ENCODE data around the gene NCKAP1. TPM values are rescaled to one million over a fixed set of nuclear protein-coding genes. Genes with fewer than 3 reads are reported as not detected.

NCKAP1 gene
- total RNA-seq, 1 experiment from 2014 or later: 173 TPM

DNA sequence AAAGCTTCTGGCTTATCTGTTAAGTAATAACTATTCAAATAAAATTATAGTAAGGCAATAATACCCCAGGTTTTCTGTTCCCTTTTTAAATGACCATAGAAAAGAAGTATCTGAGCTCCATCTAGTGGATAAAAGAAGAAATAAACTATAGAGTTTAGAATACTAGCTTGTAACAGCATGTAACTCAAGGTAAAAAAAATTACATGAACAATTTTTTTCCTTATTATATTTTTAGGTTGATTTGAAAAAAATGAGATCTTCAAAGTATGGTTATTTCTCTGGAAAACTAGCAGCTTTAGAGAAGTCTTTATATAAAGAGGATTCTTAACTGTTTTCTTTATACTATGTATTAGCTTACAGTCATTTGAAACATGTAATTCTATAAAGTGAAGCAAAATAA is 58.1 kb downstream of the NCKAP1 start (continued):
- TF ChIP-seq, protein P1, sequence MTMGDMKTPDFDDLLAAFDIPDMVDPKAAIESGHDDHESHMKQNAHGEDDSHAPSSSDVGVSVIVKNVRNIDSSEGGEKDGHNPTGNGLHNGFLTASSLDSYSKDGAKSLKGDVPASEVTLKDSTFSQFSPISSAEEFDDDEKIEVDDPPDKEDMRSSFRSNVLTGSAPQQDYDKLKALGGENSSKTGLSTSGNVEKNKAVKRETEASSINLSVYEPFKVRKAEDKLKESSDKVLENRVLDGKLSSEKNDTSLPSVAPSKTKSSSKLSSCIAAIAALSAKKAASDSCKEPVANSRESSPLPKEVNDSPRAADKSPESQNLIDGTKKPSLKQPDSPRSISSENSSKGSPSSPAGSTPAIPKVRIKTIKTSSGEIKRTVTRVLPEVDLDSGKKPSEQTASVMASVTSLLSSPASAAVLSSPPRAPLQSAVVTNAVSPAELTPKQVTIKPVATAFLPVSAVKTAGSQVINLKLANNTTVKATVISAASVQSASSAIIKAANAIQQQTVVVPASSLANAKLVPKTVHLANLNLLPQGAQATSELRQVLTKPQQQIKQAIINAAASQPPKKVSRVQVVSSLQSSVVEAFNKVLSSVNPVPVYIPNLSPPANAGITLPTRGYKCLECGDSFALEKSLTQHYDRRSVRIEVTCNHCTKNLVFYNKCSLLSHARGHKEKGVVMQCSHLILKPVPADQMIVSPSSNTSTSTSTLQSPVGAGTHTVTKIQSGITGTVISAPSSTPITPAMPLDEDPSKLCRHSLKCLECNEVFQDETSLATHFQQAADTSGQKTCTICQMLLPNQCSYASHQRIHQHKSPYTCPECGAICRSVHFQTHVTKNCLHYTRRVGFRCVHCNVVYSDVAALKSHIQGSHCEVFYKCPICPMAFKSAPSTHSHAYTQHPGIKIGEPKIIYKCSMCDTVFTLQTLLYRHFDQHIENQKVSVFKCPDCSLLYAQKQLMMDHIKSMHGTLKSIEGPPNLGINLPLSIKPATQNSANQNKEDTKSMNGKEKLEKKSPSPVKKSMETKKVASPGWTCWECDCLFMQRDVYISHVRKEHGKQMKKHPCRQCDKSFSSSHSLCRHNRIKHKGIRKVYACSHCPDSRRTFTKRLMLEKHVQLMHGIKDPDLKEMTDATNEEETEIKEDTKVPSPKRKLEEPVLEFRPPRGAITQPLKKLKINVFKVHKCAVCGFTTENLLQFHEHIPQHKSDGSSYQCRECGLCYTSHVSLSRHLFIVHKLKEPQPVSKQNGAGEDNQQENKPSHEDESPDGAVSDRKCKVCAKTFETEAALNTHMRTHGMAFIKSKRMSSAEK (CRISPR knock-in tag; IDR thresholded peaks at IDR 0.05; ENCODE audit: borderline replicate concordance): no peak
- TF ChIP-seq HMGA2 (CRISPR knock-in tag; IDR thresholded peaks at IDR 0.05): no peak
- TF ChIP-seq, protein P2, sequence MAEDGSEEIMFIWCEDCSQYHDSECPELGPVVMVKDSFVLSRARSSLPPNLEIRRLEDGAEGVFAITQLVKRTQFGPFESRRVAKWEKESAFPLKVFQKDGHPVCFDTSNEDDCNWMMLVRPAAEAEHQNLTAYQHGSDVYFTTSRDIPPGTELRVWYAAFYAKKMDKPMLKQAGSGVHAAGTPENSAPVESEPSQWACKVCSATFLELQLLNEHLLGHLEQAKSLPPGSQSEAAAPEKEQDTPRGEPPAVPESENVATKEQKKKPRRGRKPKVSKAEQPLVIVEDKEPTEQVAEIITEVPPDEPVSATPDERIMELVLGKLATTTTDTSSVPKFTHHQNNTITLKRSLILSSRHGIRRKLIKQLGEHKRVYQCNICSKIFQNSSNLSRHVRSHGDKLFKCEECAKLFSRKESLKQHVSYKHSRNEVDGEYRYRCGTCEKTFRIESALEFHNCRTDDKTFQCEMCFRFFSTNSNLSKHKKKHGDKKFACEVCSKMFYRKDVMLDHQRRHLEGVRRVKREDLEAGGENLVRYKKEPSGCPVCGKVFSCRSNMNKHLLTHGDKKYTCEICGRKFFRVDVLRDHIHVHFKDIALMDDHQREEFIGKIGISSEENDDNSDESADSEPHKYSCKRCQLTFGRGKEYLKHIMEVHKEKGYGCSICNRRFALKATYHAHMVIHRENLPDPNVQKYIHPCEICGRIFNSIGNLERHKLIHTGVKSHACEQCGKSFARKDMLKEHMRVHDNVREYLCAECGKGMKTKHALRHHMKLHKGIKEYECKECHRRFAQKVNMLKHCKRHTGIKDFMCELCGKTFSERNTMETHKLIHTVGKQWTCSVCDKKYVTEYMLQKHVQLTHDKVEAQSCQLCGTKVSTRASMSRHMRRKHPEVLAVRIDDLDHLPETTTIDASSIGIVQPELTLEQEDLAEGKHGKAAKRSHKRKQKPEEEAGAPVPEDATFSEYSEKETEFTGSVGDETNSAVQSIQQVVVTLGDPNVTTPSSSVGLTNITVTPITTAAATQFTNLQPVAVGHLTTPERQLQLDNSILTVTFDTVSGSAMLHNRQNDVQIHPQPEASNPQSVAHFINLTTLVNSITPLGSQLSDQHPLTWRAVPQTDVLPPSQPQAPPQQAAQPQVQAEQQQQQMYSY (CRISPR knock-in tag; IDR thresholded peaks at IDR 0.05): no peak
- TF ChIP-seq ATF1 (CRISPR knock-in tag; IDR thresholded peaks at IDR 0.05): no peak
- TF ChIP-seq ELF4 (CRISPR knock-in tag; IDR thresholded peaks at IDR 0.05; ENCODE audit: low read depth): no peak
- TF ChIP-seq FOXJ3 (CRISPR knock-in tag; IDR thresholded peaks at IDR 0.05; ENCODE audit: borderline replicate concordance): no peak
- TF ChIP-seq TCF7 (CRISPR knock-in tag; IDR thresholded peaks at IDR 0.05; ENCODE audit: low read depth): no peak
- TF ChIP-seq ZNF219 (CRISPR knock-in tag; IDR thresholded peaks at IDR 0.05; ENCODE audit: borderline replicate concordance): no peak
- TF ChIP-seq CBFB (CRISPR knock-in tag; IDR thresholded peaks at IDR 0.05; ENCODE audit: low read depth): no peak
- no peak for TF ChIP-seq KAT7 (CRISPR knock-in tag; IDR thresholded peaks at IDR 0.05; ENCODE audit: borderline replicate concordance)
- TF ChIP-seq, protein P3, sequence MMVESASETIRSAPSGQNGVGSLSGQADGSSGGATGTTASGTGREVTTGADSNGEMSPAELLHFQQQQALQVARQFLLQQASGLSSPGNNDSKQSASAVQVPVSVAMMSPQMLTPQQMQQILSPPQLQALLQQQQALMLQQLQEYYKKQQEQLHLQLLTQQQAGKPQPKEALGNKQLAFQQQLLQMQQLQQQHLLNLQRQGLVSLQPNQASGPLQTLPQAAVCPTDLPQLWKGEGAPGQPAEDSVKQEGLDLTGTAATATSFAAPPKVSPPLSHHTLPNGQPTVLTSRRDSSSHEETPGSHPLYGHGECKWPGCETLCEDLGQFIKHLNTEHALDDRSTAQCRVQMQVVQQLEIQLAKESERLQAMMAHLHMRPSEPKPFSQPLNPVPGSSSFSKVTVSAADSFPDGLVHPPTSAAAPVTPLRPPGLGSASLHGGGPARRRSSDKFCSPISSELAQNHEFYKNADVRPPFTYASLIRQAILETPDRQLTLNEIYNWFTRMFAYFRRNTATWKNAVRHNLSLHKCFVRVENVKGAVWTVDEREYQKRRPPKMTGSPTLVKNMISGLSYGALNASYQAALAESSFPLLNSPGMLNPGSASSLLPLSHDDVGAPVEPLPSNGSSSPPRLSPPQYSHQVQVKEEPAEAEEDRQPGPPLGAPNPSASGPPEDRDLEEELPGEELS (CRISPR knock-in tag; IDR thresholded peaks at IDR 0.05): no peak

DNA sequence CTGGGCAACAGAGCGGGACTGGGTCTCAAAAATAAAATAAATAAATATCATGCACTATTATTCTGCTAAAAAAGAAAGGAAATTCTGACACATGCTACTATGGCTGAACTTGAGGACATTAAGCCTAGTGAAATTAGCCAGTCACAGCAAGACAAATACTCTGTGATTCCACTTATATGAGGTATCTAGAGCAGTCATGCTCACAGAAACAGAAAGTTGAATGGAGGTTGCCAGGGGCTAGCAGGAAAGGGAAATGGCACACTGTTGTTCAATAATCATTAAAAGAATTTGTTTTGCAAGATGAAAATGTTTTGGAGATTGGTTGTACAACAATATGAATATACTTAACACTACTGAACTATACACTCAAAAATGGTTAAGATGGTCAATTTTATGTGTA is 60.8 kb downstream of the NCKAP1 start:
- CTCF ChIA-PET: no interaction called here
- TF ChIP-seq, protein P4, sequence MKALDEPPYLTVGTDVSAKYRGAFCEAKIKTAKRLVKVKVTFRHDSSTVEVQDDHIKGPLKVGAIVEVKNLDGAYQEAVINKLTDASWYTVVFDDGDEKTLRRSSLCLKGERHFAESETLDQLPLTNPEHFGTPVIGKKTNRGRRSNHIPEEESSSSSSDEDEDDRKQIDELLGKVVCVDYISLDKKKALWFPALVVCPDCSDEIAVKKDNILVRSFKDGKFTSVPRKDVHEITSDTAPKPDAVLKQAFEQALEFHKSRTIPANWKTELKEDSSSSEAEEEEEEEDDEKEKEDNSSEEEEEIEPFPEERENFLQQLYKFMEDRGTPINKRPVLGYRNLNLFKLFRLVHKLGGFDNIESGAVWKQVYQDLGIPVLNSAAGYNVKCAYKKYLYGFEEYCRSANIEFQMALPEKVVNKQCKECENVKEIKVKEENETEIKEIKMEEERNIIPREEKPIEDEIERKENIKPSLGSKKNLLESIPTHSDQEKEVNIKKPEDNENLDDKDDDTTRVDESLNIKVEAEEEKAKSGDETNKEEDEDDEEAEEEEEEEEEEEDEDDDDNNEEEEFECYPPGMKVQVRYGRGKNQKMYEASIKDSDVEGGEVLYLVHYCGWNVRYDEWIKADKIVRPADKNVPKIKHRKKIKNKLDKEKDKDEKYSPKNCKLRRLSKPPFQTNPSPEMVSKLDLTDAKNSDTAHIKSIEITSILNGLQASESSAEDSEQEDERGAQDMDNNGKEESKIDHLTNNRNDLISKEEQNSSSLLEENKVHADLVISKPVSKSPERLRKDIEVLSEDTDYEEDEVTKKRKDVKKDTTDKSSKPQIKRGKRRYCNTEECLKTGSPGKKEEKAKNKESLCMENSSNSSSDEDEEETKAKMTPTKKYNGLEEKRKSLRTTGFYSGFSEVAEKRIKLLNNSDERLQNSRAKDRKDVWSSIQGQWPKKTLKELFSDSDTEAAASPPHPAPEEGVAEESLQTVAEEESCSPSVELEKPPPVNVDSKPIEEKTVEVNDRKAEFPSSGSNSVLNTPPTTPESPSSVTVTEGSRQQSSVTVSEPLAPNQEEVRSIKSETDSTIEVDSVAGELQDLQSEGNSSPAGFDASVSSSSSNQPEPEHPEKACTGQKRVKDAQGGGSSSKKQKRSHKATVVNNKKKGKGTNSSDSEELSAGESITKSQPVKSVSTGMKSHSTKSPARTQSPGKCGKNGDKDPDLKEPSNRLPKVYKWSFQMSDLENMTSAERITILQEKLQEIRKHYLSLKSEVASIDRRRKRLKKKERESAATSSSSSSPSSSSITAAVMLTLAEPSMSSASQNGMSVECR (CRISPR knock-in tag; IDR thresholded peaks at IDR 0.05; ENCODE audit: borderline replicate concordance): no peak
- TF ChIP-seq, protein P5, sequence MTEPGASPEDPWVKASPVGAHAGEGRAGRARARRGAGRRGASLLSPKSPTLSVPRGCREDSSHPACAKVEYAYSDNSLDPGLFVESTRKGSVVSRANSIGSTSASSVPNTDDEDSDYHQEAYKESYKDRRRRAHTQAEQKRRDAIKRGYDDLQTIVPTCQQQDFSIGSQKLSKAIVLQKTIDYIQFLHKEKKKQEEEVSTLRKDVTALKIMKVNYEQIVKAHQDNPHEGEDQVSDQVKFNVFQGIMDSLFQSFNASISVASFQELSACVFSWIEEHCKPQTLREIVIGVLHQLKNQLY (CRISPR knock-in tag; IDR thresholded peaks at IDR 0.05): no peak
- TF ChIP-seq GTF2I (CRISPR knock-in tag; conservative IDR thresholded peaks at IDR 0.05) (no peak), RORB (CRISPR knock-in tag; IDR thresholded peaks at IDR 0.05) (no peak)
- TF ChIP-seq, protein P6, sequence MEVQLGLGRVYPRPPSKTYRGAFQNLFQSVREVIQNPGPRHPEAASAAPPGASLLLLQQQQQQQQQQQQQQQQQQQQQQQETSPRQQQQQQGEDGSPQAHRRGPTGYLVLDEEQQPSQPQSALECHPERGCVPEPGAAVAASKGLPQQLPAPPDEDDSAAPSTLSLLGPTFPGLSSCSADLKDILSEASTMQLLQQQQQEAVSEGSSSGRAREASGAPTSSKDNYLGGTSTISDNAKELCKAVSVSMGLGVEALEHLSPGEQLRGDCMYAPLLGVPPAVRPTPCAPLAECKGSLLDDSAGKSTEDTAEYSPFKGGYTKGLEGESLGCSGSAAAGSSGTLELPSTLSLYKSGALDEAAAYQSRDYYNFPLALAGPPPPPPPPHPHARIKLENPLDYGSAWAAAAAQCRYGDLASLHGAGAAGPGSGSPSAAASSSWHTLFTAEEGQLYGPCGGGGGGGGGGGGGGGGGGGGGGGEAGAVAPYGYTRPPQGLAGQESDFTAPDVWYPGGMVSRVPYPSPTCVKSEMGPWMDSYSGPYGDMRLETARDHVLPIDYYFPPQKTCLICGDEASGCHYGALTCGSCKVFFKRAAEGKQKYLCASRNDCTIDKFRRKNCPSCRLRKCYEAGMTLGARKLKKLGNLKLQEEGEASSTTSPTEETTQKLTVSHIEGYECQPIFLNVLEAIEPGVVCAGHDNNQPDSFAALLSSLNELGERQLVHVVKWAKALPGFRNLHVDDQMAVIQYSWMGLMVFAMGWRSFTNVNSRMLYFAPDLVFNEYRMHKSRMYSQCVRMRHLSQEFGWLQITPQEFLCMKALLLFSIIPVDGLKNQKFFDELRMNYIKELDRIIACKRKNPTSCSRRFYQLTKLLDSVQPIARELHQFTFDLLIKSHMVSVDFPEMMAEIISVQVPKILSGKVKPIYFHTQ (CRISPR knock-in tag; IDR thresholded peaks at IDR 0.05): no peak

More for the DNA sequence above, 60.8 kb downstream of the NCKAP1 start:
- Mint-ChIP-seq H3K4me1 (no peaks in the 10 kb centered on the region), H3K36me3 (peaks cover 40% of the 10 kb centered on the region), H3K27me3 (ENCODE audit: low read depth) (no peaks in the 10 kb centered on the region), H3K27ac (no peak overlapping the region), H3K9me3 (no peaks in the 10 kb centered on the region), H3K4me3 (no peak overlapping the region)
- ATAC-seq (no peak), DNase-seq (ENCODE audit: low spot score) (no peak)
- POLR2A ChIA-PET: no interaction called here

Data from WTC11 (cell line).